HEK293T (cell line): ENCODE results near the gene LRIG1.

Source experiments
- BHLHE40 ChIP-seq: fragments of 450-650 bp; IDR thresholded peaks from 2 replicates; pipeline ENCODE4 v1.6.1; 2016; ENCODE audit warnings: mild to moderate bottlenecking, moderate library complexity, borderline replicate concordance
- FOXA1 ChIP-seq: fragments of 450-650 bp; IDR thresholded peaks from 2 replicates; pipeline ENCODE4 v1.6.1; 2016; ENCODE audit warnings: mild to moderate bottlenecking
- FOXK2 ChIP-seq: fragments of 450-650 bp; IDR thresholded peaks from 2 replicates; pipeline ENCODE4 v1.6.1; 2016; ENCODE audit warnings: mild to moderate bottlenecking
- FOXM1 ChIP-seq: fragments of 450-650 bp; IDR thresholded peaks from 2 replicates; pipeline ENCODE4 v1.6.1; 2017; ENCODE audit warnings: mild to moderate bottlenecking, borderline replicate concordance
- HDGF ChIP-seq: fragments of 450-650 bp; IDR thresholded peaks from 2 replicates; pipeline ENCODE4 v1.6.1; 2017; ENCODE audit warnings: antibody characterized with exemption, borderline replicate concordance
- L3MBTL2 ChIP-seq: fragments of 450-650 bp; conservative IDR thresholded peaks from 2 replicates; pipeline ENCODE4 v1.6.1; 2016; ENCODE audit warnings: mild to moderate bottlenecking
- LEF1 ChIP-seq: fragments of 450-650 bp; IDR thresholded peaks from 2 replicates; pipeline ENCODE4 v1.6.1; 2017; ENCODE audit warnings: mild to moderate bottlenecking, borderline replicate concordance
- PKNOX1 ChIP-seq: fragments of 450-650 bp; IDR thresholded peaks from 2 replicates; pipeline ENCODE4 v1.6.1; 2016
- SP1 ChIP-seq: fragments of 450-650 bp; IDR thresholded peaks from 2 replicates; pipeline ENCODE4 v1.6.1; 2017
- SUZ12 ChIP-seq: fragments of 450-650 bp; IDR thresholded peaks from 2 replicates; pipeline ENCODE4 v1.6.1; 2016; ENCODE audit warnings: mild to moderate bottlenecking
- TARDBP ChIP-seq: fragments of 450-650 bp; IDR thresholded peaks from 2 replicates; pipeline ENCODE4 v1.6.1; 2016
- ZNF384 ChIP-seq: fragments of 450-650 bp; IDR thresholded peaks from 2 replicates; pipeline ENCODE4 v1.6.1; 2016

- TF ChIP-seq SUZ12 (no peak), SP1 (no peak), BHLHE40 (no peak), TARDBP (no peak), HDGF (no peak), FOXA1 (no peak), L3MBTL2 (no peak), ZNF384 (no peak), FOXM1 (no peak), PKNOX1 (no peak), FOXK2 (no peak), LEF1 (no peak)
Observed at GRCh38 chr3:66386011-66386924, 114.6 kb downstream of the LRIG1 start.
